NK-92 (cell line): ENCODE results near the gene SDHA.

ENCODE experiments used
- DNase-seq: peaks from one replicate; lab custom pipeline; 2025; ENCODE audit not compliant: unreplicated experiment; lab: John Stamatoyannopoulos, UW

Gene SDHA

GRCh38 chr5:217494-218456 is at the start of gene SDHA, which contains the start of gene CCDC127:
Gene SDHA, plus strand, starts transcription at chr5:218320. Its CDS starts 36 bp downstream, at chr5:218356.
Gene CCDC127, minus strand, starts transcription at chr5:218153. Its CDS starts 1,304 bp downstream, at chr5:216849.
- DNase-seq = peak; percentile 87

- no peak for DNase-seq
These were observed 48.9 kb upstream of the SDHA start for GRCh38 chr5:169071-169727.

- no peak for DNase-seq
These were observed 48.4 kb upstream of the SDHA start for GRCh38 chr5:169728-170094.

- no peak for DNase-seq
These were observed 46.9 kb upstream of the SDHA start for GRCh38 chr5:170971-171800.

GRCh38 chr5:171801-172331 is 46.3 kb upstream of the SDHA start:
- DNase-seq = no peak

GRCh38 chr5:172421-172820 is 45.7 kb upstream of the SDHA start:
- DNase-seq = no peak

- DNase-seq = no peak
These were observed 45.3 kb upstream of the SDHA start for GRCh38 chr5:172841-173251.

GRCh38 chr5:173392-174290 is 44.5 kb upstream of the SDHA start:
- no peak for DNase-seq

- no peak for DNase-seq
These were observed 43.9 kb upstream of the SDHA start for GRCh38 chr5:174291-174600.

- no peak for DNase-seq
These were observed 43.1 kb upstream of the SDHA start for GRCh38 chr5:174876-175465.

GRCh38 chr5:176296-176823 is 41.8 kb upstream of the SDHA start:
- no peak for DNase-seq

GRCh38 chr5:178110-178509 is 40.0 kb upstream of the SDHA start:
- no peak for DNase-seq

GRCh38 chr5:179401-179800 is 38.7 kb upstream of the SDHA start:
- DNase-seq = no peak

- no peak for DNase-seq
These were observed 37.7 kb upstream of the SDHA start for GRCh38 chr5:180286-180918.

- no peak for DNase-seq
These were observed 37.0 kb upstream of the SDHA start for GRCh38 chr5:181160-181559.

GRCh38 chr5:181566-181965 is 36.6 kb upstream of the SDHA start:
- DNase-seq = no peak

- DNase-seq = no peak
These were observed 36.0 kb upstream of the SDHA start for GRCh38 chr5:182126-182525.

- DNase-seq = no peak
These were observed 33.6 kb upstream of the SDHA start for GRCh38 chr5:184471-184870.
